Stimulated activated CD8-positive, alpha-beta memory T cell treated with anti-CD3 and anti-CD28 coated beads, Interleukin-4, amount 100 ng/mL, for 48 hours (primary cell): ENCODE data around the gene RPL29.
"Not testable (repeated sequence)": the region's sequence is repeated elsewhere in the genome, so short reads cannot be mapped to it uniquely, and the experiment has no call there.

Experiments
- DNase-seq: peaks from one replicate; pipeline ENCODE4 v3.0.0-alpha.2; 2020

Gene RPL29

DNA sequence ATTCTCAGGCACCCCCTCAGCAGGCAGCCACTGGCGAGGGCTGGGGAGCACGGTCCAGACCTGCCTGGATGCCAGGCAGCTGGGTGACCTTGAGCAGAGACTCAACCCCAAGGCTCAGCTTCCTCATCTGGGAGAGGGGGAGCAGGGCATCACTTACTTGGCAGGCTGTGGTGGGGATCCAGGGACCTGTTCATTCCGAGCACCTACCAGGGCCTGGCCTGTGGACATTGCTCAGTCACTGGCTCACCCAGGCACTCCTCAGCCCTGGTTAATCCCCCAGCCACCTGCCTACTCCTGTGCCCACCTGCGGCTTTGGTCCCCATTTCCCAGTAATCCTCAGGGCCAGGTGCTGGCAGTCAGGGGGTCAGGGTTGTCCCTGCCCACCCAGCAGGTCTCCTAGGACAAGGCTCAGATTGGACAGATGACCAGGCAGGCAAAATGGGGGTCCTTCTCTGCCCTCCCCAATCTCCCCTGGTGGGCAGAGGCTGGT lies 9.3 kb upstream of the RPL29 start:
- DNase-seq, result no peak

DNA sequence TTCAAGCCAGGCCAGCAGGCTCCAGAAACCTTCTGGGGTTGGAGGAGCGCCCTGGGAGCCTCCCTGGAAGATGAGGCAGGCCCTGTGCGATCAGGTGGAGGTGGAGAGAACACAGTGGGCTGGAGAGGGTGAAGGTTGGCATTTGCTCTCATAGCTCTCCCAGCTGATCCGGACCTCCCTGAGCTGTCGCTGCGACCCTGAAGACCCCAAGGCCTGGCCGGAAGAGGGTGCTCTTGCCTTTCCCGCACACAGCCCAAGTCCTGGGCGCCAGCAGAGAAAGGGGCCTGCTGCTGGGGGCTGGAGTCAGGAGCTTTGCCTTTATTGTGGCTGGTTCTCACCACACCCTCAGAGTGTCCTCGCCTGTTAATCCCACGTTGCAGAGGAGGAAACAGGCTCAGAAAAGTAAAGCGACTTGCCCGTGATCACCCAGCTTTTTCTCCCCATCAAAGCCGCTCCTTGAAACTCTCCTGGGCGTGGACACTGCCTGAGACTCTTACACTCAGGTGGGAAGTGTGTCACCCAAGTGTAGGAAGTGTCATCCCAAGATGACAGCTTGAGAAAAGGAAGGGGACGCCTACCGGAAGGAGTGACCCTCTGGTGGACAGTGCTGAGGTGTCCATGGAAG lies 8.6 kb upstream of the RPL29 start:
- no peak for DNase-seq

DNA sequence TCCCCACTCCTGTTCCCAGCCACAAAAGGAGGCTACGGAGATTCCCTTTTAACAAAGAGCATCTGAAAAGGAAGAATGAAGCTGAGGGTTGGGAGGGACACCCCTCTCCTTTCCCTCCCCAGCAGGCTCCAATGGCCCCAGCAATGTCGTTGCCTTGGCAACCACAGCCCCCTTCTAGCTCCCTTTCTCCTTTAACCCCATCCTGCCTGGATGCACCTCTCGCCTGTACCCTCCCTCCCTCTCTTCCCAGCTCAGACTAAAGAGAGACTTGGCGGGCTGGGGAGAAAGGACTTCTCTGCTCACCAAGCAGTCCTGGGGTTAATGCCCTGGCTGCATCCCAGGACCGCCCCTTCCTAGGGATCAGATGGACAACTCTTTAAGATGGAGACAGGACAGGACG lies 7.1 kb upstream of the RPL29 start:
- DNase-seq, result no peak

DNA sequence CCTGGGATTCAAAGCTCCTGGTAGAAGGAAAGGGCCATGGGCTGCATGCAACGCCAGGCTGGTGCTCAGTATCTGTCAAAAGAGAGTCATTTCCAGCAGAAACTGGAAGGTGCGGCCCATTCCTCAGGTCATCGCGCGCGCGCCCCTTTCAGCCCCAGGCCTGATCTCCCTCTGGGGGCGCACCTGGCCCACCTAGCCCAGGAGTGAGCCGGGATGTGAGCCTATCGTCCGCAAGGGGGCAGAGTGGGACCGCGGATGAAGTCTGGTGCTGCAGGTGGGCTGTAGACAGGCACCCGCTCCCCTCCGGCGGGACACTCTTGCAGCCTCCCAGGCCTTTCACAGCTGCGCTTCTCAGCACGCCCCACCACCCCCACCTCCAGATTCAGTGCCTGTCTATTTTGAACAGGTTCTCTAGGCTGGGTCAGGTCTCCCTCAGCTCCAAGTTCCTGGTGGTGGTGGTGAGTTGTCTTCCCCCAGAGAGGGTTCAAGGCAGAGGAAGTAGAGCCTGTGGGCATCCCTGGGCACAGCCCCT lies 5.8 kb upstream of the RPL29 start:
- peak; percentile 93 for DNase-seq

DNA sequence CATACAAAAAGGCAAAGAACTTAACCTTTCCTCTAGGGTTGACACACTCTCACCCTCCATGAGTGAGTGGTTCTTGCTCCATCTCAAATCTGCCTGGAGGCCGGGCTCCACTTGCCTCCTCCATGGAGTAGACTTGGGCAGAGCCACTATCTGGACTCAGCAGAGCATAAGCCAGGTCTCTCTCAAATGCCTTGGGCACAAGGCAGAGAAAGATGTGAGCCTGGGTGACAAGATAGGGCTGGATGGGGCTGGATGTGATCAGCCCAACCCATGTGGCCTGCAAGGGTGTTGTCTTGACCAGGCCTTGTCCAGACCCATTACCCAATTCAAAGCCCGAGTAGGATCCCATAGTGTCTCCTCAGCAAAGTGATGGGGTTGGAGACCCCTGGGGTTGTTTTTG lies 4.2 kb upstream of the RPL29 start:
- DNase-seq, result no peak

DNA sequence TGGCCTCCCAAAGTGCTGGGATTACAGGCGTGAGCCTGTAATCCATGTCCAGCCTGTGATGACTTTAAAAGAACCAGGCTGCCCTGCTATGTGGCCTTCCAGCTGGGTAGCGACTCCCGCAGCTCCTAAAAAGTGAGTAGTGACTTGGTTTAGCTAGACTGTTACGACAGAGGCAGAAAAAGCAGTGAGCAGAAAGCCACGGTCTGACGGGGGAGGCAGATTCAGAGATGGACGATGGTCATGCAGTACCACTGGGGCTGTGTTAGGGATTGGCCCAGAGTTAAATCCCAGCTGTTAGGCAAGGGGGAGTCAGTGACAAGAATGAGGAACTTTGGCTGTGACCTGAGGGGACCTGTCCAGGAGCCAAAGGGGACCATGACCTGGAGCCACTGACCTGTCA lies 3.1 kb upstream of the RPL29 start:
- DNase-seq, result no peak

DNA sequence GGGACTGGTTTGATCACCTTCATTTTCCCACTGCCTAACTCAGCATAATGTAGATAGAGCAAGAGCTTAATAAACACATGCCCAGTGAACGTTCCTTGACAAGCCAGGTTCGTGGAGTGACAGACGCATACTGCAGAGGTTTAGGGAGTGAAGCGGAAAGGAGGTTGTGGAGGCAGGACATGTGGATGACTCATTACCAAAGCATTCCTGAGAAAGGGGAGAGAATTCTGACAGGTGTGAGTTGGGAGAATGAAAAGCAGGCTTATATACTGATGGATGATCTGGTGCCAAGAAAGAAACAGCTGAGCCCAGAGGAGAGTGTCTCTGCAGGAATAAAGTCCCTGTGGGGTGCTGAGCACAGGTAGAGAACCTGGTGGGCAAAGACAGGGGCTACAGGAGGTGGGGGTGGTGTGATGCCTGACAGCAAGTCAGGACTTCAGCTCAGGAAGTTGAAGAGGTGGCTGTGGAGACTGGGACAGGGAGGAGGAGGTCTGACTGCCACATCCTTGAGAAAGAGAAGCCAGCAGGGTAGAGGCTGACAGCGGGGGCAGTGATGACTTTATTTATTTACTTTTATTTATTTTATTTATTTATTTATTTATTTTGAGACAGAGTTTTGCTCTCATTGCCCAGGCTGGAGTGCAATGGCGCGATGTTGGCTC lies 2.4 kb upstream of the RPL29 start:
- no peak for DNase-seq

DNA sequence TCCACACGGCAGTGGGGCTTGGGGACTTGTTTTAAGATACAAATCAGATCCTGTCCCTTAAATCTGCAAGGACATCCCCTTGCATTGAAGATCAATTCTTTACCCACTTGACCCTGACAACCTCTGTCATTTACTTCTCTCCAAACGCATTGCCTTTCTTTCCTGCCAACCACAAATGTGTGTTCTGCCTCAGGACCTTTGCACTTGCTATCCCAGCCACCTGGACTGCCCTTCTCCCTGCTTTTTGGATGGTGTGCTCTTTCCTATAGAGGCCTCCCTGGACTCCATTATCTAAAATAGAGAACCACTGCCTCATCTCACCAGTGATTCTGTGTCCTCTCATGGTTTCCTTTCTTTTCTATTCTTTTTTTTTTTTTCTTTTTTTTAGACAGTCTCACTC lies 1.5 kb upstream of the RPL29 start:
- DNase-seq, result no peak

DNA sequence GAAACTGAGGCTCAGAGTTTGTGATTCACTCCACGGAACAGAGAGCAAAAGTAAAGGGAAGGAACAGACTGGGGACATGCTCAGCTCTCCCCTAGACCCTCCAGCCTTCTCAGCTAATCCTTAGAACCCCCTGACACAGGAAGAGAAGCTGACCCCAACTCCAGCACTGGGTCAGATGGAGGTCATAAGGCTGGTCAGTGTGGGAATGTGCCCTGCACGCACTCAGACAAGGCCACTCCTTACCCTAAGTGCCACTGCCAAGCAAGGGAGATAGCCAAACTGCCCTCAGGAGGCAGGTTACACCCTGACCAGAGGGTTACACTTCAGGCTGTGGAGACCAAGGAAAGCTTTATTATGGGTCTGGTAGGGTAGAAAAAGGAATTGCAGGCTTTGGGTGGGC lies 1.2 kb downstream of the RPL29 start:
- no peak for DNase-seq

DNA sequence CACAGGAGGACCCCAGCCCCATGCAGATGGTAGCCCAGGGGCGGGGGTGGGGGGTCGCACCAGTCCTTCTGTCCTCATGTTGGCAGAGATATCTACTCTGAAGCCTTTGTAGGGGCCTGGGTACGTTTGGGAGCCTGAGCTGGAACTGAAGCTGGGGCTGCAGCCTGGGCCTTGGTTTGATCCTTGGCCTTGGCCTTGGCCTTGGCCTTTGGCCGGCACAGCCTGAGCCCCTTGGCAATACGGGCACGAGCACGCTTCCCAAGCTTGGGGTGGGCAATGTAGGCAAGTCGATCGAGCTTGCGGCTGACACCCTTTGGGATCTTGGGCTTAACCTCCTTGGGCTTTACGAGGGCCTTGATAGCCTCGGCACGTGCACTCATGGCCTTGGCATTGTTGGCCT lies 2.0 kb downstream of the RPL29 start:
- DNase-seq, result not testable (repeated sequence)

DNA sequence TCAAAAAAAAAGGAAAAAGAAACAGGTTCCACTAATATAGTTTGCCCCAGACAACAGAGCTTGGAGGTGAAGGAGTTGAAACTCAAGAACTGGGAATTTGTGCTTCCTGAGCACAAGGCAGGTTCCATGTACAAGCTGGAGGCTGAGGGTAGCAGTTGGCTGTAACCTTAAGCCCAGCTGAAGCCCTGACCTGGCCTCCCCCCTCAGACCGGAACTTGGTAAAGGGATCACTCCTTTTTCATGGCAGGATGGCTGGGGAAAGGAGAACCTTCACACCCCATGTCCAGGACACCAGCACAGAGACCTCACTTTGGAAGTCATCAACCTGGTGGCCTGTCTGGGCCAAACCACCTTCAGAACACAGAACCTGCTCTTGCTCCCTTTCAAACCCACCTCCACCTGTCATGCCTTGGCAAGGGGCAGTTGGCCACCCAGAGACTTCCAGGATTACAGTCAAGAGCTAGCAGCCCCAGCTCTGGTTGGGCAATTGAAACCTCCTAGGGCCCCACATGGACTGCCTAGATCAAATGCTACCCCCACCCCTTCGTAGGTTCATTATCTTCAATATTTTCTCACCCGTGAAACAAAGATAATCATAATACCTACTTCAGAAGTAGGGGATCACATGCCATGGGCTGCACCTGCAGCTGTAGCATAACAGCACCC lies 3.5 kb downstream of the RPL29 start:
- peak; percentile 44 for DNase-seq

DNA sequence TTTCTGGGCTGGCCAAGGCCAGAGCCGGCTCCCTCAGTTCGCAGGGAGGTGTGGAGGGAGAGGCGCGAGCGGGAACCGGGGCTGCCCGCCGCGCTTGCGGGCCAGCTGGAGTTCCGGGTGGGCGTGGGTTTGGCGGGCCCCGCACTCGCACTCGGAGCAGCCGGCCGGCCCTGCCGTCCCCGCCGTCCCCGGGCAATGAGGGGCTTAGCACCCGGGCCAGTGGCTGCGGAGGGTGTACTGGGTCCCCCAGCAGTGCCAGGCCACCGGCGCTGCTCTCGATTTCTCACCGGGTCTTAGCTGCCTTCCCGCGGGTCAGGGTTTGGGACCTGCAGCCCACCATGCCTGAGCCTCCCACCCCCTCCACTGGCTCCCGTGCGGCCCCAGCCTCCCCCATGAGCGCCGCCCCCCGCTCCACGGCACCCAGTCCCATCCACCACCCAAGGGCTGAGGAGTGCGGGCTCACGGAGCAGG lies 5.2 kb downstream of the RPL29 start:
- DNase-seq, result not testable (repeated sequence)

DNA sequence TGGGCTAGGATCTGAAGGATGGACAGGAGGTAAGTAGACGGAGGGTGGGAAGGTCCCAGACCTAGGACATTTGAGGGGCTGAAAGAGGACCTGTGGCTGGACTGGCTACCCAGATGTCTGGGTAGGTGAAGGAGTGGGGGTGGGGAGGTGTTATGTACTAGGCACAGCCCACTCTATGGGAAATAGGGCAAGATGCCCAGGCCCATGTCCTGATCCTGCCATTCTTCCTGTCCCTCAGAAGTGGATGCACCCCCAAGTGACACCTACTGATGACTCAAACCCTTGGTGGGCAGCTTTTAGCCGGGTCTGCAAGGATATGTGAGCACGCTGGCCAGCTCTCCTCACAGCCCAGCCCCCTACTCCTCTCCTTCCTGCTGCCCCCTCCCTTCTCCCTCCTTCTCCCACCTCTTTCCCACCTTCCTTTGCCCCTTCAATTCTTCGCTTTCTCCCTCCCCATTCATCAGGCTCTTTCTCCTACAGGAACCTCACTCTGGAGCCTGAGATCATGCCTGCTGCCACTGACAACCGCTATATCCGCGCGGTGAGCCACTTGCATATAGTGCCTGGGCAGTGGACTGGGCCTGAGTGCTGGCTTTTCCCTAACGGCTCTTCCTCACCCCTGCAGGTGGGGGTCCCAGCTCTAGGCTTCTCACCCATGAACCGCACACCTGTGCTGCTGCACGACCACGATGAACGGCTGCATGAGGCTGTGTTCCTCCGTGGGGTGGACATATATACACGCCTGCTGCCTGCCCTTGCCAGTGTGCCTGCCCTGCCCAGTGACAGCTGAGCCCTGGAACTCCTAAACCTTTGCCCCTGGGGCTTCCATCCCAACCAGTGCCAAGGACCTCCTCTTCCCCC lies 7.2 kb downstream of the RPL29 start:
- no peak for DNase-seq

DNA sequence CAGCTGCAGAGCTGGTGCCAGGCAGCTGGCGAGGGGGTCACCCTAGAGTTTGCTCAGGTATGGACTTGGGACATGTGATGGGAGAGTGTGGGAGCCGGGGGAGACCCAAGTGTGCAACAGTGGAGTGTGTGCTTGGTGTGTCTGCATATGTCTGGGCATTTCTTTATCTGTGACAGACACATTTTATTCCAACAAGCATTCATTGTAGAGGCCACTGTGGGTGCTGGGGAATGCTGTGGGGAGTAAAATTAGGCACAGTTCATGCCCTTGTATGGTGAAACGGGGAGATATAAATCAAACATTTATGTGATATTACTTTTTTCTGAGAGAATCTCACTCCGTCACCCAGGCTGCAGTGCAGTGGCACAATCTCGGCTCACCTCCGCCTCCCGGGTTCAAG lies 8.1 kb downstream of the RPL29 start:
- DNase-seq, result no peak

DNA sequence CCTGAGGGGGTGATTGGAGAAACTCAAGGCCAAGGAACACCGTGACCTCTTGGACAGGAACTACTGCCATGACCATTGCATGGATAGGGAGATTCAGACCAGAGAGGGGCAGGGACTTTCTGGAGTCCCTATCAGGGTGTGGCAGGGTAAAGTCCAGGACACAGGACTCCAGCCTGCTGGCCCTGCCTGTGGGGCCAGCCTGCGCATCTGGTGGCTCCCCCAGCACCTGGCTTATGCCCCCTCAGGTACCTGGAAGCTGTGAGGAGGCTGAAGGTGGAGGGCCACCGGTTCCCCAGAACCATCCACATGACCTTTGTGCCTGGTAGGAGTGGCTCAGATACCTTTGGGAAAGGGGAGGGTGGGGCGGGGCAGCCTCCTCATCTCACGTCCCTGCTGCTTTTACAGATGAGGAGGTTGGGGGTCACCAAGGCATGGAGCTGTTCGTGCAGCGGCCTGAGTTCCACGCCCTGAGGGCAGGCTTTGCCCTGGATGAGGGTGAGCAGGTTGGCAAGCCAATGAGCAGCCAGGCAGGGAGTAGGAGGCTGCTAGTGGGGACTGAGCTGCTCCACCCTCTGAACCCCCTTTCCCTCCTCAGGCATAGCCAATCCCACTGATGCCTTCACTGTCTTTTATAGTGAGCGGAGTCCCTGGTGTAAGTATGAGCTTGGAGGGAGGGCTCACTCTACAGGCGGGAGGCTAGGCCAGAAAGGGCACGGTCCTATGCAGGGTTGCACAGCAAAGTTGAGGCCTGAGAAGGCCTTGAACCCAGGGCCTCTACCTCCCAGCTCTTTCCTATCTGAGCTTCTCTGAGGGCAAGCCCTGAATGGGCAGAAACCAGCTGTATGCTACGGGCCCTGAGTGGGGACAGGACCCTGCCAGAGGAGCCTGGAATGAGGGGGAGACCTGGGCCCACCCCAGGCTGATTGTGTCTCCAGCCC lies 9.4 kb downstream of the RPL29 start:
- DNase-seq, result no peak

DNA sequence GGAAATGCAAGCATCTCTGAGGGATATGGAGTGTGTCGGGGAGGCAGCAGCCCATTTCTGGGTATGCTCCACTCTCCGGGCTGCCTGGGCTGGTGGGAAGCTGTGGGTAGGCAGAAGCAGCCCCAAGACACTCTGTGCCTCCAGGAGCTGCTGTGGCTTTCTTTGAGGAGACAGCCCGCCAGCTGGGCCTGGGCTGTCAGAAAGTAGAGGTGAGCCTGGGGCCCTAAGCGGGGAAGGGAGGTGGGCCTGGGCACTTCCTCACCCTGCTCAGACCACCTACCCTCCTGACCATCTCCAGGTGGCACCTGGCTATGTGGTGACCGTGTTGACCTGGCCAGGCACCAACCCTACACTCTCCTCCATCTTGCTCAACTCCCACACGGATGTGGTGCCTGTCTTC lies 10.6 kb downstream of the RPL29 start:
- no peak for DNase-seq

DNA sequence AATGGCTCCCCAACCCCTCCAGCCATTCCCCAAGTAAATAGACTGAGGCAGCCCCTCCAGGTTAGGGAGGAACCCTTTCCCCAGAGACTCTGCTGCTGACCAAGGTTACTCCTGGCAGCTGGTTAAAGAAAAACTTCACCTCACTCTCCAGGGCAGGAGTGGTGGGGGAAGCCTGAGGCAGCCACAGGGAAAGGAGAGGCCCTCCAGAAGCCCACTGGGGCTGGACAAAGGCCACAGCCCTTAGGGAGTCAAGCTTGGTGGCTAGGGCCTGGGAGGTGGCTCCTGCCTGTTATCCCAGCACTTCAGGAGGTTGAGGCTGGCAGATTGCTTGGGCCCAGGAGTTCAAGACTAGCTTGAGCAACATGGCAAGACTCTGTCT lies 11.4 kb downstream of the RPL29 start:
- no peak for DNase-seq

DNA sequence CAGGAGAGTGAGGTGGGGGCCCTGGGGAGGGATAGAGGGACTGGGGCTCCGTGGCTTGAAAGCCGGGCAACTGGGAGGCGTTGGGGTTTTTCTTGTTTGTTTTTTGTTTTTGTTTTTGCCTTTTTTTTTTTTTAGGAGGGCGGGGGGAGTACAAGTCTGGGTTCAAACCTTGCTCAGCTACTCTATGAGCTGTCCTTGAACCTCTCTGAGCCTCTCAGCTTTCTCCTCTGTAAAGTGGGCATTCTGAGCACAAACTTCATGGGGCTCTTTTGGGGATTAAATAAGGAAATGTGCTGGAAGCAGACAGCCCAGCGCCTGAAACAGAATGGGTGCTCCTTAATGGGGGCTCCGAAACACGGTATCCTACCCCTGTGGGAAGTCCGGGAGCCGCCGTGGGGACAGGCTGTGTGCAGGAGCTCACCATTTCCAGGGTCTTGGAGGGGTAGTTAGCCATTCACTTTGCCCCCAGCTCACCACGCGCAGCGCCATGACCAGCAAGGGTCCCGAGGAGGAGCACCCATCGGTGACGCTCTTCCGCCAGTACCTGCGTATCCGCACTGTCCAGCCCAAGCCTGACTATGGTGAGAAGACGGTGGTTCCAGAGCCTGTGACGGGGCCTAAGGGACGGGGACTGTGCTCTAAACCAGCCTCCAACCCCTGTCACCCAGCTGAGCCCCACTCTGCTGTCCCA lies 12.0 kb downstream of the RPL29 start:
- no peak for DNase-seq

DNA sequence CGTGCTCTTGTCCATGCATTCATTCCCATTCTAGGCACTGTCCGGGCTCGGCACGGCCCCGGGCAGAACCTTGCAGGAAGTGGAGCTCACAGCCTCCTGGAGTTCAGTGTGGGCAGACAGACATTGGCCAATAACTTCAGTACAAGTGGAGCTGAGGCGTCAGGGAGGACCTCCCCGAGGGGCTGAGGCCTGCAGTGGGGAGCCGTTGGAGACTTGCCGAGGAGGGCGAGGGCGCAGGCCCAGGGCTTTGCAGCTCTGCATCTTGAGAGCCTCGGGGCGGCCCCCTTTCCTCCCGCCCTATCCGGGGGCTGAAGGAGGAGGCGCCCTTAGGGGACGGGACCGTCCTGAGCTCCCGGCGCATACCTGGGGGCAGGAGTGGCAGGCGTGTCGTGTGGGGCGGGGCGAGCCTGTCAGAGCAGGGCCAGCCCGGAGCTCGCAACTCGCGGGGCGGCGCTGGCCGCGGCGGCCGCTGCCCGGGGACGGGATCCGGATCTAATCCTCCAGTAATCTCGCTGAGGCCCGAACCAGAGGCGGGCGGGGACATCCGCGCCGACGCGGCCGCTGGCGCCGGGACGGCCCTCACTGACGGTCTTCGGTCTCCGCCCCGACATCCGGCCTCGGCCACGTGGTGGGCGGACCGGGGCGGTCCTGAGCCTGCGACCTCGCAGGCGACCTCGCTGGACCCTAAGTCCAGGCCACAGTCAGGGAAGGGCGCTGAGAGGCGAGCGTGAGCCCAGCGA lies 12.7 kb downstream of the RPL29 start, which contains the start of gene ACY1:
TSS of gene ACY1 (plus strand) at position 698 of the 740 bp plus-strand sequence. CDS start 530 bp downstream, outside the sequence.
- DNase-seq, result peak; percentile 86

DNA sequence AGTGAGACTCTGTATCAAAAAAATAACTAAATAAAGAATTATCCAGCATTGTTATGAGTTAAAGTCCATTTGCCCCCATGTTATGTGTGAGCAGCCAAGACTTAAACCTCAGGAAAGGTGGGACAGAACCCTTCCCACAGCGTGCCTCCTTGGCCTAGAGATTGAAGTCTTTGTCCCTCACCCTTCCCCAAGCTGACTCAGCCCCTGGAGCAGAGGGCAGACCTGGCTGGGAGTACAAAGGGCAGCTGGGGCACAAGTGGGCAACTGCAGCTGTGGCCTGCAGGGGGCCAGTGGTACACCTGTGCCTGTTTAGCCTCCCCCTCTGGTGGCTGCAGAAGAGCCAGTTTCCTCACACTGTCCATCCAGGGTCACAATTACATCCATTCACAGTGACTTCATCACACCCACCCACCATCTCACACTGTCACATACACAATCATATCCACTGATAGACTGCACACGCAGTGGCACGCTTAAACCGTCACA lies 13.3 kb downstream of the RPL29 start:
- DNase-seq, result peak; percentile 62
